Measurements from ENCODE around the gene PRXL2B.

Gene PRXL2B

DNA sequence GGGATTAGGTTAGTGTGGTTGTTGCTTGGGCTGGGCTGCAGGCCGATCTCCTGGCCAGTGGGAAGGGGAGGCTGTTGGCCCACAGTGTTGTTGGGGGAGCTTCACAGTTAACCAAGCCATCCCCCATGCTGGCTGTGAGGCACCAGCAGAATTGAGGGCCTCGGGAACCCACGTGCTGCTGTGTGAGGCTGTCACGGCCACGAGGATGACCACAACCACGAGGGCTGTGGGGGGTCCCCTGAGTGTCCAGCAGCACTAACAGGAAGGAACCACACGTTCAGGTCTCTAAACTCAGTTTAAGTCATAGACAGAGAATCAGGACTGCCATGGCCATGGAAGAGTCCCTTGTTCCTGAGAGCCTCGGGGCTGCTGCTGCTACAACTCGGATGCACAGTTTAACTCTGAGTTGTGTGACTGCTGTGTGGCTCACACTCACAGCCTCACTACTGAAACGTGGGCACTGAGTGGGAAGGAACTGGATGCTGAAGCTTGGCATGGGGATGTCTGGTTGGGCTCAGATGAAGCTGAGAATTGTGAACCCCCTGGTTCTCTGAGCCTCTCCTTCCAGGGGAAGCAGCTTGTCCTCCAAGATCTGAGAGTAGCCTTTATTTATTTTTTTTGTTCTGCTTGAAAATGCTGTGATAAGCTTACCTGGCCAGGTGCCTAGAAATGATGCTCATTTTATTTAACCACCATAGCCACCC, 51.0 kb downstream of the PRXL2B start:
- no peak for DNase-seq (ENCODE audit: low spot score)

GRCh38 chr1:2638466-2639115, 52.0 kb downstream of the PRXL2B start:
- DNase-seq (ENCODE audit: low spot score) = no peak

GRCh38 chr1:2639203-2639602, 52.6 kb downstream of the PRXL2B start:
- DNase-seq (ENCODE audit: low spot score) = no peak

GRCh38 chr1:2639607-2640521, 53.3 kb downstream of the PRXL2B start:
- DNase-seq (ENCODE audit: low spot score) = no peak

DNA sequence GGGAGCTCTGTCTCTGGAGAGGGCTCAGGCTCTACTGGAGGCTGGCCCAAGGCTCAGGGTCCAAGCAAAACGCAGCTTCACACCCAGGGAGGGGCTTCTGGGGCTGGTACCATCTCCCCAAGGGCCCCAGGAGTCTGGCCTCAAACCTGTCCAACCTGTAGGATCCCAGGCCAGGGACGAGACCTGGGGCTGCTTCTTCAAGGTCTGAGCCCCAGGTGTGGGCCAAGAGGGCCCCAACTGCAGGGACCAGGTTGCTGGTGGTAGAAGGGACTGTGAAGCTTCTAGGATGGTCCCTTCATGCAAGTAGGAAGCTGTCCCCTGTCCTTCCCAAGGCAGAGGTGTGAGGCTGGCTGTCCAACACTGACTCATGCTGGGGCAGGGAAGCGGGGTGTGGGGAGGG, 54.0 kb downstream of the PRXL2B start:
- DNase-seq (ENCODE audit: low spot score) = no peak
